GM12891 (cell line): ENCODE results near the gene OR5H15.
"Not testable (repeated sequence)": the region's sequence is repeated elsewhere in the genome, so short reads cannot be mapped to it uniquely, and the experiment has no call there.

Experiments
- DNase-seq: peaks from one replicate; pipeline ENCODE4 v3.0.0; 2011; ENCODE audit warnings: low spot score; ENCODE audit not compliant: insufficient read length
- FAIRE-seq: peaks from 2 replicates; lab custom pipeline; 2011; peaks lifted over from hg19 to GRCh38; lab: Jason Lieb, UNC
- PAX5 ChIP-seq: IDR thresholded peaks from 2 replicates; pipeline ENCODE4 v1.6.1; 2011; ENCODE audit warnings: low read length, moderate library complexity, mild to moderate bottlenecking; ENCODE audit not compliant: insufficient read depth, severe bottlenecking
- POLR2A ChIP-seq: IDR thresholded peaks from 2 replicates; pipeline ENCODE4 v1.6.1; 2011; ENCODE audit warnings: low read depth, low read length, control low read depth
- POLR2AphosphoS5 ChIP-seq: IDR thresholded peaks from 2 replicates; pipeline ENCODE4 v1.6.1; 2011; ENCODE audit warnings: low read depth, low read length, control low read depth
- POU2F2 ChIP-seq: IDR thresholded peaks from 2 replicates; pipeline ENCODE4 v1.6.1; 2011; ENCODE audit warnings: low read depth, mild to moderate bottlenecking, control low read depth, low read length, moderate library complexity
- SPI1 ChIP-seq: IDR thresholded peaks from 2 replicates; pipeline ENCODE4 v1.6.1; 2011; ENCODE audit warnings: low read depth, low read length, control low read depth
- TAF1 ChIP-seq: IDR thresholded peaks from 2 replicates; pipeline ENCODE4 v1.6.1; 2011; ENCODE audit warnings: low read depth, low read length, control low read depth

Gene OR5H15

DNA sequence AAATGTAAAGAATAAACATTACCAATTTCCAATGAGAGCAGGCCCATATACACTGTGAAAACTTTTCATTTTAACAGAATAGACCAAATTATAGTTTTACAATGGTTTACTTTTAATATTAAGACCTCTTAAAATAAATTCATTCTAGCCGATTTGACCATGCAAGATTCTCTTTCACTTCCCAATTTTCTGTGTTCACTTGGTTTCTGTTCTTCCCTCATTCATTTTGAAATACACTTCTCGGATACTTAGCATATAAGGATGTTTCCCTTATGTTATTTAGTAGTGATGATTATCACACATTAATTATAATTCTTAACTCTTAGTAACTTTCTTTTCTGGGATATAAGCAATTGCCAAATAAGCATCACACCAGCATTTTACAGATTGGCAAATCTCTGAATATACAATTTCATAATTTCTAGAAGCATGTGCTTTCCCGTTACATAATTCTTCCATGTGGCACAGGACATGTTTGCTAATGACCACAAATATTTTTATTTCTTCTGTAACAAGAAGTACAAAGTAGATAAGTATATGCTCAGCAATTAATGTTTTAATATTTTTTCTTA is 13.9 kb downstream of the OR5H15 start:
- DNase-seq (no peak), FAIRE-seq (no peak)
- TF ChIP-seq POLR2A (no peak), TAF1 (no peak), SPI1 (peak; percentile 75), POLR2AphosphoS5 (no peak), POU2F2 (no peak), PAX5 (no peak)

DNA sequence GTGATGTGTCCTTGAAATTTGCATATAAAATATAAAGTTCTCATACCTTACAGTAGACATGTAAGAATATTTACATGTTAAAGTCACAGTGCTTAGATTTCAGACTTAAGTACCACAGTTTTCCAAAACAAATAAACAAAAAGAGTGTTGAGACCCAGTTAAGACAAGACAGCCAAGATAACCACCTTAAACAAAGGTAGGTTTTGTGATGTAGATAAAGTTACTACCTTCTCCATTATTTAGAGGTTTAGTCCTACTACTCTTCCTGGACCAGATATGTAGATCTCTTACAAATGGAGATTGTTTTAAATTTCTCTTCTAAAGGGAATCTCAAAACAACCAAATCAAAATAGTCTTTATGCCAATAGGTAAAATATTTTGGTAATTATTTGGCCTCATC is 15.7 kb downstream of the OR5H15 start:
- TF ChIP-seq TAF1 (no peak), SPI1 (no peak), POLR2A (no peak), PAX5 (no peak), POLR2AphosphoS5 (no peak), POU2F2 (no peak)
- no peak for DNase-seq
- no peak for FAIRE-seq

DNA sequence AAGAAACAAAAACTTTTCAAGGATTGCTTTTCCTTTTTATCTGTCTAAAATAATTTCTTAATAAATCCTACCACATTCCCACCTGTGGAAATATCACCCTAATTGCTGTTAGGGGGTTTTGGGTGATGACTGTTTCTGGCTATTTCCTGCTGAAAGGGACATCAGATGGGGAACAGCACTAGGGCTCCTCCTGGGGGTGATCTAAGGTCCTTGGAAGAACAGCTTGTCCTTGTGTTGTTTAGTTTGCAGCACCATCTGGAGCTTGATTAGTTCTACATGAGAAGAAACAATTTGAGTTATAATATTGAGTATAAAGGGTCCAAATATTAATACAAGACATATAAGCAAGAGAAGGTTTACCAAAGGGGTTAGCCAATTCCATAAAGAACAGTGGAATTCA is 18.7 kb downstream of the OR5H15 start:
- DNase-seq (no peak), FAIRE-seq (no peak)
- TF ChIP-seq TAF1 (no peak), POU2F2 (no peak), SPI1 (no peak), PAX5 (no peak), POLR2AphosphoS5 (no peak), POLR2A (no peak)

DNA sequence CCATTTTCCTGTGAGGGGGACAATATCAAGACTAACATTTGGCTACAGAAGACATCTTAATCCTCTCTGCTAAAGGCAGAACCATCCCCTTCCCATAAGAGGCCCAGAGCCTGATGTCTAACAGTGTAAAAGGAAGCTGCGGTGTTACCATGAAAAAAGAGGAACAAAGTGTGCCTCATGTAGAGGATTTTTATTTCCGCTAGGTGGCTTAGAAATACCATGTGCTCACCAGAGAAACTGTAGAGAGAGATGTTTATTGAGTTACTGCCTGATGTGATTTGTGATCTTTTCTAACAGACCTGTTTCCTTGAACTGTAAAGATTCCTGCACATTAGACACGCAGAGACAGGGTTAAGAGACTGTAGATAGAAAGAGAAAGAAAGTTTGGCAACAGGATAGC is 22.0 kb downstream of the OR5H15 start:
- TF ChIP-seq SPI1 (0 out of 2 replicates have a peak, but pooled peaks have one; percentile 9), POLR2A (no peak)
- FAIRE-seq (peak; percentile 89), DNase-seq (peak; percentile 9)

DNA sequence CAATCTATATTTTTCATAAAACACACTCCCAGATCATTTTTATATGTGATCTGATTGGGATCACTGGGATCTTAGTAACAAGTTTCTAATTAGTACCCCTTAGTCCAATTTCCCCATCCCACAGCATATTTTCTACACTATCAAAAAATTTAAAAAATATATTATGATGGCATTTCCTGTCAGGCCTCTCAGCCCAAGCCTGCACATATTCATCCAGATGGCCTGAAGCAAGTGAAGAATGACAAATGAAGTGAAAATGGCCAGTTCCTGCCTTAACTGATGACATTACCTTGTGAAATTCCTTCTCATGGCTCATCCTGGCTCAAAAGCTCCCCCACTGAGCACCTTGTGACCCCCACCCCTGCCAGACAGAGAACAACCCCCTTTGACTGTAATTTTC is 24.4 kb downstream of the OR5H15 start:
- not testable (repeated sequence) for DNase-seq, FAIRE-seq

DNA sequence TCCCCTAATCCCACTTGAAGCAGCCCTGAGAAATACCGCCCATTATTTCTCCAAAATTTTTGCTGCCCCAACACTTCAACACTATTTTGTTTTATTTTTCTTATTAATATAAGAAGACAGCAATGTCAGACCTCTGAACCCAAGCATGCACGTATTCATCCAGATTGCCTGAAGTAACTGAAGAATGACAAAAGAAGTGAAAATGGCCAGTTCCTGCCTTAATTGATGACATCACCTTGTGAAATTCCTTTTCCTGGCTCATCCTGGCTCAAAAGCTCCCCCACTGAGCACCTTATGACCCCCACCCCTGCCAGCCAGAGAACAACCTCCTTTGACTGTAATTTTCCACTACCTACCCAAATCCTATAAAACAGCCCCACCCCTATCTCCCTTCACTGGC is 29.8 kb downstream of the OR5H15 start:
- DNase-seq, FAIRE-seq: not testable (repeated sequence)

DNA sequence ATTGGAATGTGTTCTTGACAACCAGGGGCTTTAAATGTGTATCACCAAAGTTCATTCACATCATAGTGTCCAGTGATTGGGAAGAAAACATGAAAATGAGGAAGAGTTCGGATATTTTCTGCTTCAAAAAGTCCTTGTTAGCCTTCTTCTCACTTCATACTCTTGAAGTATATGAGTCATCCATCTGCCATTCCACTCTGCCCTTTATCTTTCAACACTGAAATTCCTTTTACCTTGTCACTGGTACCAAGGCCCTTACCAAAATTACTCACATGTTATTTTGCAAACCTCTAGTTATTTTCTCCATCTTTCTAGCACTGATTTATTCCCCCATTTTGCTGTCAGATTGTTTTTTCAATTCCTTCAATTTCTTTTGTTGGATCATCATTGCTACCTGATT is 32.5 kb downstream of the OR5H15 start:
- FAIRE-seq (no peak), DNase-seq (no peak)
- no peak for TF ChIP-seq PAX5
- TF ChIP-seq POLR2AphosphoS5, result no peak
- TF ChIP-seq SPI1, result no peak
- TF ChIP-seq TAF1, result no peak
- no peak for TF ChIP-seq POLR2A

DNA sequence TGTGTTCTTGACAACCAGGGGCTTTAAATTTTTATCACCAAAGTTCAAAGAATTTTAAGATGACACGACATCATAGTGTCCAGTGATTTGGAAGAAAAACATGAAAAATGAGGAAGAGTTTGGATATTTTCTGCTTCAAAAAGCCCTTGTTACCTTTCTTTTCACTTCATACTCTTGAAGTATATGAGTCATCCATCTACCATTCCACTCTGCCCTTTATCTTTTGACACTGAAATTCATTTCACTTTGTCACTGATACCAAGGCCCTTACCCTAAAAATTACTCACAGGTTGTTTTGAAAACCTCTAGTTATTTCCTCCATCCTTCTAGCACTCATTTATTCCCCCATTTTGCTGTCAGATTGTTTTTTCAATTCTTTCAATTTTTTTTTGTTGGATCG is 42.7 kb downstream of the OR5H15 start:
- DNase-seq (no peak), FAIRE-seq (no peak)
- no peak for TF ChIP-seq POU2F2
- TF ChIP-seq SPI1, result no peak
- no peak for TF ChIP-seq TAF1
- no peak for TF ChIP-seq PAX5
- no peak for TF ChIP-seq POLR2A
- no peak for TF ChIP-seq POLR2AphosphoS5

DNA sequence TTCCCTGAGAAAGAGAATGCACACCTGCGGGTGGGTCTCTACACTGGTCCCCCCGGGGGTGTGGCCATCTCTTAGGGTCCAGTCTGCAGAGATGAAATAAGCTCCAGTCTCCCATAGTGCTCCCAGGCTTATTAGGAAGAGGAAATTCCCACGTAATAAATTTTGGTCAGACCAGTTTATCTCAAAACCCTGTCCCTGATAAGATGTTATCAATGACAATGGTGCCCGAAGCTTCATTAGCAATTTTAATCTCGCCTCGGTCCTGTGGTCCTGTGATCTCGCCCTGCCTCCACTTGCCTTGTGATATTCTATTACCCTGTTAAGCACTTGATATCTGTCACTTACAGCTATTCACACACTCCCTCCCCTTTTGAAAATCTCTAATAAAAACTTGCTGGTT is 46.8 kb downstream of the OR5H15 start:
- FAIRE-seq (no peak), DNase-seq (no peak)
- TF ChIP-seq POLR2A (no peak), PAX5 (no peak), POLR2AphosphoS5 (no peak), POU2F2 (no peak), SPI1 (no peak), TAF1 (no peak)

DNA sequence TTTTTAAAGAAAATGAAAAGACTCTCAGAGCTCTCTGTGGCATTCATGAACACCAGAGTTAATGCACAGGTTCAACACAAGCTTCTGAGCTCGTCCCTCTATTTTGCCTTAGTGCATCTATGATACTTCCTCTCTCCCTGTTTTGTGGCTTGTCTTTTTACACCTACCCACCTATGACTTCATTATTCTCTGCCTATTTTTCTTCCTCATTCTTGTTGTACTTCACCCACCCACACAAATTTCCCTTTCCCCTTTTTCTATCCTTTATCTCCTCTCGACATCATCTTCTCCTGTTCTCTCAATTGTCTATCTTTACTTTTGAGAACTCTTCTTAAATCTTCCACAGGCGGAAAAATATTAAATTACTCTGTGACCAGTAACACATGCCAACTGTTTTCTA is 48.6 kb downstream of the OR5H15 start:
- TF ChIP-seq SPI1, result no peak
- TF ChIP-seq POLR2AphosphoS5, result no peak
- no peak for TF ChIP-seq POU2F2
- TF ChIP-seq TAF1, result no peak
- TF ChIP-seq POLR2A, result no peak
- no peak for TF ChIP-seq PAX5
- DNase-seq (no peak), FAIRE-seq (no peak)
